Heart right ventricle (tissue), 16 donors: ENCODE results near the gene C11orf52. TPM values are rescaled to one million over a fixed set of nuclear protein-coding genes. Genes with fewer than 3 reads are reported as not detected.

Experiments used
- ATAC-seq, 8 donors: fragments of 200-7000 bp; cut with Tn5 transposase; one replicate each; pipeline ENCODE4 v1.9.1; 2020; ENCODE audit warnings: mild to moderate bottlenecking in 8 of 8, moderate library complexity in 8 of 8, moderate number of reproducible peaks in 1 of 8
- DNase-seq, 2 donors: peaks; one replicate each; pipeline ENCODE4 v3.0.0-alpha.2; 2020
- H3K27ac ChIP-seq, 10 donors: fragments of 200-600 bp; sonication (generic) in 2 of 10; one replicate each; pipeline versions ENCODE4 v1.5.0 to v1.8.0; 2020 to 2022; ENCODE audit warnings: mild to moderate bottlenecking in 3 of 10
- H3K27me3 ChIP-seq, 7 donors: fragments of 200-600 bp; one replicate each; pipeline ENCODE4 v1.8.0; 2021 to 2022; ENCODE audit warnings: mild to moderate bottlenecking in 2 of 7
- H3K36me3 ChIP-seq, 9 donors: fragments of 200-600 bp; sonication (generic) in 1 of 9; one replicate each; pipeline versions ENCODE4 v1.5.0 to v1.8.0; 2020 to 2022; ENCODE audit warnings: mild to moderate bottlenecking in 2 of 9
- H3K4me1 ChIP-seq, 9 donors: fragments of 200-600 bp; sonication (generic) in 1 of 9; one replicate each; pipeline versions ENCODE4 v1.5.0 to v1.8.0; 2020 to 2022; ENCODE audit warnings: mild to moderate bottlenecking in 4 of 9
- H3K4me3 ChIP-seq, 10 donors: fragments of 200-600 bp; sonication (generic) in 2 of 10; one replicate each; pipeline versions ENCODE4 v1.5.0 to v1.8.0; 2020 to 2022; ENCODE audit warnings: mild to moderate bottlenecking in 7 of 10, moderate library complexity in 2 of 10
- H3K9me3 ChIP-seq, 11 donors: fragments of 200-600 bp in 10 of 11; sonication (generic) in 2 of 11; one replicate each; pipeline versions ENCODE4 v1.5.0 to v1.8.0; 2013 to 2022; ENCODE audit warnings: mild to moderate bottlenecking in 2 of 11, control low read depth in 1 of 11, moderate library complexity in 1 of 11
- WGBS, 2 donors: extraction: QIAGEN DNeasy Blood & Tissue Kit; methylation state at CpG; one replicate each; pipeline ENCODE4 v1.1.7; 2013; ENCODE audit warnings: inconsistent platforms in 1 of 2; 5-methylcytosine and 5-hydroxymethylcytosine counted together
- intact Hi-C, 10 donors: fragments of 100-400 bp; cut with DNase I; formaldehyde crosslinking; loops; one replicate each; pipeline versions ENCODE4 v1.11.1 to v1.14.2; 2022
- polyA plus RNA-seq, 2 donors: library from polyadenylated mRNA; stranded (reverse); fragments of 200-250 nt; gene quantifications; one replicate each; pipeline ENCODE4 v1.2.3, GENCODE V29; 2013
- total RNA-seq, 10 donors: library from RNA; stranded (reverse); fragmentation: NEBNext Ultra II Directional in 3 of 10; extraction: Animal tissue kit (Norgen Biotek cat#: 25700) in 3 of 10; gene quantifications; one replicate each; pipeline versions ENCODE4 v1.2.1 to v1.2.4, GENCODE V29; 2021 to 2023
- TF ChIP-seq, protein P1 (sequence below), 9 donors: fragments of 200-600 bp; sonication (generic) in 2 of 9; IDR thresholded peaks; one replicate each; pipeline versions ENCODE4 v1.5.0 to v1.8.0; 2021 to 2022; ENCODE audit warnings: antibody characterized with exemption in 9 of 9, mild to moderate bottlenecking in 5 of 9, moderate library complexity in 1 of 9
- donor health status: Arrhythmogenic right ventricular cardiomyopathy.
- donor health status: ischemic (EF 13 %, LVEDD 7.1; RV severe dilation, severe dysfunction).
- donor health status: healthy with polysubstance abuse.
- donor health status: DM: no; HTN: yes; CAD: no.
- donor health status: DM: no; HTN: no; CAD: no.
- donor health status: ischemic (EF 25% LVEDD 6.9; RV normal size, moderate dysfunction).
- donor health status: ischemic (EF 25% LVEDD 5.7; RV mildly dilated, moderate dysfunction).
- donor health status: healthy.
- donor health status: DM: yes; HTN: yes; CAD: no.
- donor health status: Ischemic cardiomyopathy.
- donor health status: ischemic (EF 35%, LVEDD 5.7; RV mildly dilated, moderate dysfunction).
- donor health status: nonischemic (EF 11% LVEDD 7.7; RV severe dilation, severe dysfunction).
- donor health status: DM: yes; HTN: yes; CAD: no.
- donor health status: PGD.
- donor health status: ischemic (EF 29% LVEDD 5.4; RV normal size, mild dysfunction).
- donor health status: nonischemic (EF 23%, LVEDD 6.1; RV moderate dilation, normal function).

C11orf52 gene
- total and polyA plus RNA-seq, 12 donors, result 0.48 to 4.1 (median 2.1) TPM

DNA sequence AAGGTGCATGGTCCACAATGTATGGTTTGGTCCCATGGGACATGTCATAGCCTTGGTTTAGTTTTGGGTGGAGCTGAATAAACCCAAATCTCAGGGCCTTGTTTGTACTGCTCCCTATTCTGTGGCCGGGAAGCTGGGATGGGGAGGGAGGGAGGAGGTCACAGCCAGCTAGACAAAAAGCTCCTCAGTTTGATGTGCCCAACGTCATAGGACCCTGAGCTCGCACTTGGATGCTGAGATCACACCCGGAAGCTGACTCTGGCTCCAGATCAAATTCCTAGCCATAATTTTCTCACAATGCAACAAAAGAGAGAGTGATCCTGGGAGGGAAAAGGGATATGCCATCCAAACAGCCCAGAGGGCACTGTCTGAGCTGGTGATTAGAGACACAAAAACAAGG, 4.7 kb upstream of the C11orf52 start:
- Histone ChIP-seq H3K36me3 (peaks cover 0 to 19% (median 7%) of the 10 kb centered on the region in 9 donors), H3K4me3 (peak overlapping the region; percentile 51 to 69 (median 62)), H3K9me3 (no peaks in the 10 kb centered on the region), H3K4me1 (peaks cover 0 to 30% (median 12%) of the 10 kb centered on the region in 9 donors), H3K27me3 (peaks cover 0 to 44% (median 0%) of the 10 kb centered on the region in 7 donors), H3K27ac (peak overlapping the region; percentile 94 to 99 (median 95))
- intact Hi-C loops, result loop anchor here in 4 of 10 donors (5.0 kb wide), 1 partner anchor 37 kb away; the partner anchor contains the start of genes CFAP68 (in 4 of the 4) and FDXACB1 (in 4 of the 4)
- TF ChIP-seq, protein P1, sequence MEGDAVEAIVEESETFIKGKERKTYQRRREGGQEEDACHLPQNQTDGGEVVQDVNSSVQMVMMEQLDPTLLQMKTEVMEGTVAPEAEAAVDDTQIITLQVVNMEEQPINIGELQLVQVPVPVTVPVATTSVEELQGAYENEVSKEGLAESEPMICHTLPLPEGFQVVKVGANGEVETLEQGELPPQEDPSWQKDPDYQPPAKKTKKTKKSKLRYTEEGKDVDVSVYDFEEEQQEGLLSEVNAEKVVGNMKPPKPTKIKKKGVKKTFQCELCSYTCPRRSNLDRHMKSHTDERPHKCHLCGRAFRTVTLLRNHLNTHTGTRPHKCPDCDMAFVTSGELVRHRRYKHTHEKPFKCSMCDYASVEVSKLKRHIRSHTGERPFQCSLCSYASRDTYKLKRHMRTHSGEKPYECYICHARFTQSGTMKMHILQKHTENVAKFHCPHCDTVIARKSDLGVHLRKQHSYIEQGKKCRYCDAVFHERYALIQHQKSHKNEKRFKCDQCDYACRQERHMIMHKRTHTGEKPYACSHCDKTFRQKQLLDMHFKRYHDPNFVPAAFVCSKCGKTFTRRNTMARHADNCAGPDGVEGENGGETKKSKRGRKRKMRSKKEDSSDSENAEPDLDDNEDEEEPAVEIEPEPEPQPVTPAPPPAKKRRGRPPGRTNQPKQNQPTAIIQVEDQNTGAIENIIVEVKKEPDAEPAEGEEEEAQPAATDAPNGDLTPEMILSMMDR (IDR thresholded peaks at IDR 0.05), result no peak
- WGBS, 2 donors, result 9 to 12% methylated on average over 4 of the region's 4 CpGs
- DNase-seq (peak in 1 of 2 donors; percentile 77), ATAC-seq (peak in 5 of 8 donors; percentile 17 to 56 (median 44))

DNA sequence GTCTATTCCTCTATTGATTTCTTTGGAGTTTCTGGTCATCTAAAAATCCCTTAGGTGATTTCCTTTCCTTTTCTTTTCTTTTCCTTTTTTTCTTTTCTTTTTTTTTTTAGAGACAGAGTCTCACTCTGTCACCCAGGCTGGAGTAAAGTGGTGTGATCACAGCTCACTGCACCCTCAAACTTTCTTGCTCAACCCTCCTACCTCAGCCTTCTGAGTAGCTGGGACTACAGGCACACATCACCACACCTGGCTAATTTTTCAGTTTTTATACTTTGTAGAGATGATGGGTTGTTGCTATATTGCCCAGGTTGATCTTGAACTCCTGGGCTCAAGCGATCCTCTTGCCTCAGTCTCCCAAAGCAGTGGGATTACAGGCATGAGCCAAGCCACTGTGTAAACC, 1.9 kb upstream of the C11orf52 start:
- 96 to 100% methylated on average over 1 of the region's 1 CpG for WGBS, 2 donors
- no peak for ATAC-seq
- H3K36me3 ChIP-seq, result peaks cover 0 to 5% (median 0%) of the 10 kb centered on the region in 9 donors
- TF ChIP-seq, protein P1 (IDR thresholded peaks at IDR 0.05), result no peak
- peaks cover 0 to 29% (median 19%) of the 10 kb centered on the region in 9 donors for H3K4me1 ChIP-seq
- H3K27ac ChIP-seq, result no peak overlapping the region
- DNase-seq, result no peak
- peaks cover 0 to 29% (median 0%) of the 10 kb centered on the region in 7 donors for H3K27me3 ChIP-seq
- no peak overlapping the region for H3K4me3 ChIP-seq
- intact Hi-C loops, result no loop called here
- H3K9me3 ChIP-seq, result no peaks in the 10 kb centered on the region

DNA sequence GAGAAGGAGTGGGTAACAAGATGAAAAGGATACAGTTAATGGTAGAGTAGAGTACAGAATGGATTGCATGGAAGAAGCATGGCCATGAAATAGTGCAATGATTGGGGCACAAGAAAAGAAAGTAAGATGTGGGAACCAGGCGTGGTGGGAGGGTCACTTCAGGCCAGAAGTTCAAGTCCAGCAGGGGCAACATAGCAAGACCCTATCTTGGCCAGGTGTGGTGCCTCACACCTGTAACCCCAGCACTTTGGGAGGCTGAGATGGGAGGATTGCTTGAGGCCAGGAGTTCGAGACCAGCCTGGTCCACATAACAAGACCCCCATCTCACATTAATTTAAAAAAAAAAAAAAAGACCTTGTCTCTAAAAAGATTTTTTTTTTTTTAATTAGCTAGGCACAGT, 1.4 kb upstream of the C11orf52 start:
- Histone ChIP-seq H3K36me3 (peaks cover 0 to 5% (median 0%) of the 10 kb centered on the region in 9 donors), H3K27ac (no peak overlapping the region), H3K27me3 (peaks cover 0 to 24% (median 0%) of the 10 kb centered on the region in 7 donors), H3K9me3 (no peaks in the 10 kb centered on the region), H3K4me3 (no peak overlapping the region), H3K4me1 (peaks cover 0 to 32% (median 23%) of the 10 kb centered on the region in 9 donors)
- DNase-seq (no peak), ATAC-seq (no peak)
- intact Hi-C loops, result no loop called here
- TF ChIP-seq, protein P1 (IDR thresholded peaks at IDR 0.05), result no peak
- WGBS, 2 donors, result 90 to 91% methylated on average over 2 of the region's 2 CpGs

DNA sequence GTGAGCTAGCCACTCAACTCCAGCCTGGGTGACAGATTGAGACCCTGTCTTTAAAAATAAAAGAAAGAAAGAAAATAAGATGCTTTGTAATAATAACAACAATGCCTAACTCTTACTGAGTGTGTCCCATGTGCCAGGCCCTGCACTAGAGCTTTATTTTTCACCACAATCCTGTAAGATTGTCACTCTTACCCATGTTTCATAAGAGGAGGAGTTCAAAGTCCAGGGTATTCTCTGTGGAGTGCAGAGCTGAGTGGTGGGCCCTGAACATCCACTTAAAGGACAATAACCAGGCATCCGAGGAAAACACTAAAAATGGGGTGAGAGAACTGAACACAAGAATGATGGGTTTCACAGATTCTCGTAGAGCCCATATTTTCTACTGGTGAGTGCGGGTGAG, 925 bp upstream of the C11orf52 start:
- TF ChIP-seq, protein P1 (IDR thresholded peaks at IDR 0.05), result no peak
- peak overlapping the region in 6 of 10 donors; percentile 15 to 78 (median 66) for H3K27ac ChIP-seq
- DNase-seq (no peak), ATAC-seq (no peak)
- H3K27me3 ChIP-seq, result peaks cover 0 to 19% (median 0%) of the 10 kb centered on the region in 7 donors
- peaks cover 0 to 5% (median 0%) of the 10 kb centered on the region in 9 donors for H3K36me3 ChIP-seq
- no peaks in the 10 kb centered on the region for H3K9me3 ChIP-seq
- intact Hi-C loops, result no loop called here
- 93 to 94% methylated on average over 3 of the region's 3 CpGs for WGBS, 2 donors
- H3K4me1 ChIP-seq, result peaks cover 0 to 36% (median 28%) of the 10 kb centered on the region in 9 donors
- H3K4me3 ChIP-seq, result no peak overlapping the region
